Measurements from ENCODE around the gene TPST2.
A peak's percentile ranks its signal among the peaks of the same experiment; 100 is the strongest.

TPST2 gene

DNA sequence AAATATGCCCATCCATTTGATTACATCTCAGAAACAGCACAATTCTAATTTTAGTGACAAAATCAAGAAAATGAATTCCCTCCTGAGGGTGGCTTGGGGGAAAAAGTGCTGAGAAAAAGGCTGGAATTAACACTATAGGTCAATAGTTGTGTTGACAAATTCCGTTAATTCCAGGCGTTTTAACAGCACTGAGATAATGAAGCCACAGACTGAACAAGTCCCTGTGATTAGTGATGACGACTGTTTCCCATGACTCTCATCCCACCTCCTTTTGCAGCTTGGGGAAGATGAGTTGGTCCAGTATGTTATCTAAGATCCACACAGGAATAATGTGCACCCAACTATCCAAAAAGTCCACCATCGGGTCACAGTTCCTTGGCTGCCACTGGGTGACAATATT is 93.5 kb downstream of the TPST2 start:
- DNase-seq (ENCODE audit: low read depth in 2 of 2): no peak

DNA sequence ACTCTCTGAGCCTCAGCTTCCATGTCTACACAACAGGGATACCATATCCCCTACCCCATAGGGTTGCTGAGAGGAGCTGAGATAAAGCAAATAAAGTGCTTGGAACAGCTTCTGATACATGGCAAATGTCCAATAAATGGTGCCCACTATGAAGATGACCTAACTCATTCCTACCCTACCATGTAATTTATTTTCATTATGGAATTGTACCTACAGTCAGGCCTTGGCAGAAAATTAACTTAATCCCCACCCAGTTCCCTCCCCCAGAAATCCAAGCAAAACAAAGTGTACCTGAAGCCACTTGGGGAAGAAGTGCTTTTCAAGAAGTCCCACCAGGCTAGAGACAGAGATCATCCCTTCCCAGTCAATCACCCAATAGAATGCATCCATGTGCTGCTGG is 95.4 kb downstream of the TPST2 start:
- DNase-seq (ENCODE audit: low read depth in 2 of 2): no peak

DNA sequence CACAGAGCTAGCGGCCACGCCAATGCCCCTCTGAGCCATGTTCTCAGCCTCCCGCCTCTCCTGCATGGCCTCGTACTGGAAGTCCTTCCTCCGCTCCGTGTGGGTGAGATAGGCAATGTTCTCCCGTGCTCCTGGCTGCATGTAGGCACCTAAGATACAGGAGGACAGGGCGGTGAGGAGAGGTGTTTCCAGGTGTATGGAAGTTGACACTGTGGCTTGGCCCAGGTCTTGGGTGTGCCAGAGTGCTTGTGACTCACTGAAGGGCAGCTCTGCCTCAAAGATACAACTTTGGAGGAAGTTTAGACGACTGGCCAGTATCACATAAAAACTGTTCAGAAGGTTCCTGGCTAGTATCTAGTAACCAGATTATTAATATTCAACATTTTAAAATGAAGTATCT is 97.7 kb downstream of the TPST2 start:
- DNase-seq (ENCODE audit: low read depth in 2 of 2): no peak

DNA sequence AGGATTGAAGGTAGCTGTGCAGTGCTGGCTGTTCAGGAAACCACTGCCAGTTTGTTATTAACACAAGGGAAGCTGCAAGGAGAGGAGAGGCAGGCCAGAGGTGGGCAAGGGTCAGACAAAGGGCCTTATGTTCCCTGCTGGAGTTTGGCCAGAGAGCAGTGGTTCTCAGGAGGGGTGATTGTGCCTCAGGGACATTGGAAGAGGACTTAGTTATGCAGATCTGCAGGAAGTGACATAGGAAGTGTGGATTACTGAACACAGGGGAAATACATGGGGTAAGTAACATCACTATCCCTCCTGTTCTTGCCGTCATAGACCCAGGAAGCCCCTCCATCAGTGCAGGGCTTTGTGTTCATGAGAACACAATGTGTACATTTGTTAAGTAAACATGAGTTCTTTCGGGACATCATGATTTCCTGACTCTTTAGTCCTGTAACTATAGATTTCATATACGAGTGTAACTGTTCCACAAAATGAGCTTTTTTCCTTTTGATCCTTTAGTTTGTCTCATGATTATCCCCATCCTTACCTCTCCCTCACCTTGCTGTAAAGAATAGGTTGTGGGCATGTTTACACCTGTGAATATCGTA is 100.4 kb downstream of the TPST2 start:
- DNase-seq (ENCODE audit: low read depth in 2 of 2): no peak

DNA sequence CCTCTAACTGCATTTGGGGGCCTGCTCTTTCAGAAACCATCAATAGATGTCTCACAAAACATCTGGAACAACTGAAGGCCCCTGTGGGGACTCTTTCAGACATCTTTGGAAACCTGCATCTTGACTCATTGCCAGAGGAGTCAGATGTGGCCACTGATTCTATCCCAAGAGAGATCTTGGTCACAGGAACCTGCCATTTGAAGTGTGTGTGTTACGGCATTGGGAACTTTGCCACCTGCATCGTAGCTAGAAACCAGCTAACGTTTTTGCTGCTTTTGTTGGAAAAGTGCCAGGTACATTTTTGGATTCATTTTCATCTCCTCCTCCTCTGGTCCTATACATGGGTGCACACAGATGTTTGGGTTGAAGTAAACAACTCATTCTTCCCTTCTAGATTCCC is 101.9 kb downstream of the TPST2 start:
- no peak for DNase-seq (ENCODE audit: low read depth in 2 of 2)

DNA sequence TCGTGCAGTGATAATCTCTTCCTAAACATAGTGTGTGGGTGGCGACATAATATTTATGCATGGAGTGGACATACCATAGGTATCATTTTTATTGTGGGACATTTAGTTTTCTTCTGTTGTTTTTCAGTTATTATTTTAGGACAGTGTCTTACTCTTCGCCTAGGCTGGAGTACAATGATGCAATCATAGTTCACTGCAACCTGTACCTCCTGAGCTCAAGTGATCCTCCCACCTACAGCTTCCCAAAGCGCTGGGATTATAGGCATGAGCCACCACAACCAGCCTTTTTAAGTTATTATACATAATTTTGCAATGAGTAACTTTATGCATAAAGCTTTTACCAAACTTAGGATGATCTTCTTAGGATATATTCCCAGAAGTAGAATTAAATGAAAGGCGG is 103.5 kb downstream of the TPST2 start:
- no peak for DNase-seq (ENCODE audit: low read depth in 2 of 2)

DNA sequence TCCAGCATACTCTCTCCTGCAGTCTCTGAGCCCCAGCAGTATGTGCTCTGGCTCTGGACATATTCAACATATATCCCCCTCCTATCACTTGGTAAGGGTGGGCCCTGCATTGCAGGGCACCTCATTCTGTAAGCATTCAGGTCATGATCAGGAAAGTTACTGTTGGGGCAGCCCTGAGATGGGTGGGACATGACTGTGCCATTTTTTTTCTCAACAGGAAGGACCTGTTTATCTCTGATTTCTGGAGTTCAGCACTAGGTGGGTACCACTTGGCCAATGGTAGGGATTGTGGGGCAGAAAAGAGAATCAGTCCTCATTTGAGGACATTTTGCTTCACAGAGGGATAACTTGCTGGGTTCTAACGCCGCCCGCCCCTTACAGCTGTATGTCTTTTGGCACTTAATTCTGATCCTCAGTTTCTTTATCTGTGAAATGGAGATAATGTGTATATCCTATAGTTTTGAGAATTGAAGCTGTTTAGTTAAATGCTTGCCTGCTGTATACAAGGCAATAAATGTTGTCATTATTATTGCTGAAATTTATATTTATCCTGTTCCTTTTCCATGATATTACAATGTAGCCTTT is 104.0 kb downstream of the TPST2 start:
- no peak for DNase-seq (ENCODE audit: low read depth in 2 of 2)

DNA sequence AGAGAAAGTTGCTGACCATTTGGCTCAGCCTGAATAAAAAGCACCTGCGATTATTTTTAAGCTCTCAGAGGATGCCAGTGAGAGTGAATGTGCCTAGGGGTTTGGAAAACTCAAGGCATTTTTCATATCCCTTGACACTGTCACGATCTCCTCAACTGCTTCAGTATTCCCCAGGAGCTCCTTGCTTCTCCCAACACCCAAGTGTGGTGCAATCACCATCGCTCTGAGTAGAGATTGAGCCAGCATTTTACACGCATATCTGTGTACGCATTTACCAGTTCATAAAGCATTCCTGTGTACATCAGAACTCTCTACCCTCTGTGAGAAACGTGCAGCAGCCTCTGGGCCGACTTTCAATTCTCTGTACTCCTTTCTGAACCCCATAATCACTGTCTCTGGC is 104.9 kb downstream of the TPST2 start:
- no peak for DNase-seq (ENCODE audit: low read depth in 2 of 2)

DNA sequence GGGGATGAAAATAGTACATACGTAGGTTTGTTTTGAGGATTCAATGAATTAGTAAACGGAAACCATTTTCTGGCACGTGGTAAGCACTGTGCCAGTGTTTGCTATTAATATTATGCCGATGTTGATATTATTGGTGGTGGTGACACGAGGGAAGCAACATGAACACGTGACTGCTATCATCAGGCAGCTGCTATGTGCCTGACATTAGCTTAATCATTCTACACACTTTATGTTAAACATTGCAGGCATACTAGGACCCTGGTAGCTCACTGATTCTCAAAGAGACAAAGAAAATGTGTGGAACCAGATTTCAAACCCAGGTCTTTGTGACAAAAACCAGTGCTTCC is 105.6 kb downstream of the TPST2 start:
- DNase-seq (ENCODE audit: low read depth in 2 of 2): no peak

DNA sequence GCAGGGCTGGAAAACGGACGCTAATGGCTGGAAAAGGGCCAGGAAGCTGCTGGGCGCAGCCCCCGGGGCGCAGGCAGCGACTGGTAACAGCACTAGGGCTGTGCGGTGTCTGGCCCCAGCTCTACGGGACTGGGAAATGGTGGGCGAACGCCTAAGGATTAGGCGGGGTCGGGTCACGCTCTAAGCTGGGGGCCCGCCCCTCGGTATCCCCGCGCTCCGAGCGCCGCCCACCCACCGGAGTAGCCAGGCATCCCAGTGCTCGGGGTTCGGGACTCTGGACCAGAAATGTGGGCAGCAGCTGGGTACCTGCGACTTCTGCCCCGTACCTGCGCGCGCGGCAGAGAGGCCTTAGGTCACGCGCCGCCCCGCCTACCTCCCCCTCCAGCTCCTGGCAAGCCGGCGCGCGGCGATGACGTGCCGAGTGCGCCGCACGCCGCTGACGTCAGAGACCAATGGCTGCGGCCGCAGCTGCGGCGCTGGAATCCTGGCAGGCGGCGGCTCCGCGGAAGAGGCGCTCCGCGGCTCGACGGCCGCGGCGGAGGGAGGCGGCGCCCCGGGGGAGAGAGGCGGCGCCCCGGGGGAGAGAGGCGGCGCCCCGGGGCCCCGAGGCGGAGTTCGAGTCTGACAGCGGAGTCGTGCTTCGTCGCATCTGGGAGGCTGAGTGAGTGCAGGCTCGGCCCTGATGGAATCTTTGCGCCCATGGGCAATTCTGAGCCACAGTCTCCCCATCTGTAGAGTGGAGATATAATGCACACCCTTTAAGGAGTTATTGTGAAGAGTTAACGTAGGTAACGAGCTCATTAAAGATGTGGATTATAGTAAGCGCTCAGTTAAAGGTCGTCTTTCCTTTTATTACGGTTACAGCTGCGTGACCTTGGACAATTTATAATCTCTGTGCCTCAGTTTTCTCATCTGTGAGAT is 106.2 kb downstream of the TPST2 start, which contains the start of the genes HPS4 and SRRD:
HPS4 (minus strand) TSS at position 345 of the 921 bp plus-strand sequence. CDS start 2,021 bp downstream, outside the sequence.
SRRD (plus strand) TSS at position 439 of the 921 bp plus-strand sequence; CDS start at position 453, 14 bp downstream.
- peak; percentile 87 to 93 for DNase-seq (ENCODE audit: low read depth in 2 of 2)

DNA sequence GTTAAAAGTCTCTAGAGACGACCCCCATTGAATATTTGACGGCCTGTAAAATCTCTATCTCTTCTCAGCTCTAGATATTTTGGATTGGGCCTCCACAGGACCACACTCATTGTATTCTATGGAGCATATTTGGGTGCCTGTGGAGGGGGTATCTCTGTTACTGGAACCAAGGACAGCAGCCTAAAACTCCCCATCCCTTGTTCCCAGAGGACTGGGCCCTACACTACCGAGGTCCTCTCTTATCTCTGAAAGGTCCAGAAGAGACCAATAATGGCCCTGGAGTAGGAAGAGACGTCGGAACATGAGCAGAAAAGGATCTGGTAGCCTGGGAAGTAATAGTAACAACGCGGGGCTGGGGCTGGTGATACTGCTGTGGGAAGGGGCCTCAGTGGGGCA is 106.9 kb downstream of the TPST2 start:
- DNase-seq (ENCODE audit: low read depth in 2 of 2): no peak

DNA sequence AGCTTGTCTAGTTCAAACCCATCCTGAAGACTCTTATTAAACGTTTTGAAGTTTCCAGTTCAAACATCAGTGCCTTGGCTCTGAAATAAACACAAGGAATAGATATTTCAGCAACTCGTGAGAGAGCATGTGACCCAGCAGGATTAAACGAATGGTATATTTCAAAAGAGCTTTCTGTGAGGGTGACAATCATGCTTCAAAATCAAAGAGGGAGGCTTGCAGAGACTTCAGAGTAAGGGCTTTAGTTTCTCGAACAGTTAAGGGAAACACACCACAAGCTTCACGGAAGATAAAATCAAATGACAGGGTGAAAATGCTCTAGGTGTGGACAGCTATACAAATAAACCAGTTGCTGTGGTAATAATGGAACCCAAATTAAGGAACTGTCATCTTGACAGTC is 107.8 kb downstream of the TPST2 start:
- no peak for DNase-seq (ENCODE audit: low read depth in 2 of 2)

DNA sequence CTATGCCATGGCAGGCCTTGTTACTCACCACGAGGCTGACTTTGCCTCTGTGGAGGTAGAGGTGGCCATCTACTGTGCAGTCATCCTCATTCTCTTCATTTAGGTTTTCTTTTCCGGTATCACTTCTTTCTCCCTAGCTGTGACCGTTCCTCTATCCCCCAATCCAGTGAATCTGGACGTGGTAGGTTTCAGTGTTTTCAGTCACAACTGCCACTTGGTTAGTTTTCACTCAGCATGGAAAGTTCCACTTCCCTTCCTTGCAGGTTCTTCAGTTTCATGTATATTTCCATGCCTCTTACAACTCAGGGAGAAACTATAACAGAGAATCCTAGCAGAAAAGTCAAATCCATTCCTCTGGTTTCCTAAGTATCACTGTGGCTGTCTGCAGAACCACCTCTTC is 108.2 kb downstream of the TPST2 start:
- DNase-seq (ENCODE audit: low read depth in 2 of 2): no peak

DNA sequence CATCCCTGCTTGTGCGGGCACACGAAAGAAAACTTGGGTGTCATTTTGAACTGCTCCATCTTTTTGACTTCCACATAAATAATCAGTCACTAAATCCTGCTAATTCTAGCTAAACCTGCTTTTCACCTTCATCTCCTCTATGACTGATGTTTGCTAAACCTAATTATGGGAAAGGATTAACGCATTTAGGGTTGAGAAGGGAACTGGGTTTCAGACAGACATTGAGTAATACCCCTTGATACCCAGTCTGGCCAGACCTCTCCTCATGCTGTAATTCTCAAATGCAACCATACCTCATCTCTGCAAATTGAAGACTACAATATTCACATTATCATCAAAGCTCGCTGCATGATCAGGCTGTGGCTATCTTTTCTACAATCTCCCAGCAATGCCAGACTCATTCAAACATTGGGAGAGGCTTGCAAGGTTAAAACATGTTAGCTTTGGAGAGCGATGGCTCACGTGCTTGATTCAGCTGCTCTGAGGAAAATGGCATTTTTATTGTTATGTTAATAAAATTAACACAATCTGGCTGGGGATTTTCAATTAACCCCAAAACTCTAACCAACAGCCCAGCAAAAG is 108.7 kb downstream of the TPST2 start:
- no peak for DNase-seq (ENCODE audit: low read depth in 2 of 2)

DNA sequence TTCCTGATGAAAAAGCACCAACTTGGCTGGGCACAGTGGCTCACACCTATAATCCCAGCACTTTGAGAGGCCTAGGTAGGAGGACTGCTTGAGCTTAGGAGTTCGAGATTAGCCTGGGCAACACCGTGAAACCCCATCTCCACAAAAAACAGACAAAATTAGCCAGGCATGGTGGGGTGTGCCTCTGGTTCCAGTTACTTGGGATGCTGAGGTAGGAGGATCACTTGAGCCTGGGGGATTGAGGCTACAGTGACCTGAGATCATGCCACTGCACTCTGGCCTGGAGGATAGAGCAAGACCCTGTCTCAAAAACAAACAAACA is 109.4 kb downstream of the TPST2 start:
- DNase-seq (ENCODE audit: low read depth in 2 of 2): no peak

DNA sequence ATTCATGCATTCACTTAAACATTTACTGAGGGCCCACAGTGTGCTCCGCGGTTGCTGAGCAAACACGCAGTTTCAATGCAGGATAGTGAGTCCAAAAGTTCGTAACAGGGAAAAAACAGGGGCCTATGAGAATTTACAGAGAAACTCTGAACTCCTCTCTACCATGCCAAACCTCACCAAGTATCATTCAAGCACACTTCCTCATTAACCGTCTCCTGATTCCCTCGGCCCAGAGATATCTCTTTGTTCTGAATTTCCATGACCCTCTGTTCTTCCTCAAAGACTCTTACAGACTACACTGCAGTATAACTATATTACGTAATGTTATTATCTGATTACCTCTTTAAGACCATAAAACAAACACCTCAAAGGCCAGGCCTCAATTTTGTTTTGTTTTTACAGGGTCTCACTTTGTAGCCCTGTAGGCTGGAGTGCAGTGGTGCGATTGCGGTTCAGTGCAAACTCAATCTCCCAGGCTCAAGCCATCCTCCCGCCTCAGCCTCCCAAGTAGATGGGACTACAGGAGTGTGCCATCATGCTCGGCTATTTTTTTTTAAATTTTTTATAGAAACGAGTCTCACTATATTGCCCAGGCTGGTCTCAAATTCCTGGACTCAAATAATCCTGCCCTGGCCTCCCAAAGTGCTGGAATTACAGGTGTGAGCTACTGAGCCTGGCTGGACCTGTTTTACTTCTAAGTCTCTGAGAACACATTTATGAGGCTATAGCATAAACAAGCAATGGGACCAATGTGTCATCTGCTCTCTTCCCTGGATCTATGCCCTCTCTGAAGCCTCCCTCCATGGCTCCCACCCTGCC is 109.9 kb downstream of the TPST2 start:
- no peak for DNase-seq (ENCODE audit: low read depth in 2 of 2)

DNA sequence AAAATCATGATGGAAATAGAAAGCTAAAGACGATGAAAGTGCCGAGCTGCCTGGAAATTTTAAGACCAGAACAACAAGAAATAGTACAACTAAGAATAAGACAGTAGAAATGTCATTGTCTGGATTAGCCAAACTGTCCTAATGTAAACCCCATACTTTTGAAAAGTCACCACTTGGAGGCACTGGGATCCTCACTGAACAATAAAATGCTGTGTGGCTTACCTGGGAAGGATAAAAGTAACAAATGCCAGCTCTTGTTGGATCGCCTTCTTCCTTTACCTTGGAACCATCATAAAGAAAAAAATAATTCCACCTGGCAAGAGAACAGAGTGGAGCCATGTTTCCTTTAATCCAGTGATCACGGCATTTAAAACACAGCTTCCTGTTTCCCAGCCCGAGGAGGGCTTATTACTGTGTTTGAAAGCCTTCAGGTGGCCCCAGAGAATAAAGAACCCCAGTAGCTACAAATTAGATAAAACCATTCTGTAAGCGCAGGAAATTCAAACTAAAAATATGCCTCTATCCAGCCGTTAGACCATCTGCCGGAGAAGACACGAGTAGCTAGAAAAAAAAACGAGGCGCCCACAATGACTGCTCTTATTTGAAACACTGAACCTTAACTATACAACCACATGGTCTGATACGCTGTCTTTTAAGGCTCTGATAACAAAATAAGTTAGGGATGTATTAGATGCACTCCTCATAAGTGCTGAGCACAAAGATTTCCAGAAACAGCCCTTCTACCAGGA is 110.7 kb downstream of the TPST2 start:
- no peak for DNase-seq (ENCODE audit: low read depth in 2 of 2)

DNA sequence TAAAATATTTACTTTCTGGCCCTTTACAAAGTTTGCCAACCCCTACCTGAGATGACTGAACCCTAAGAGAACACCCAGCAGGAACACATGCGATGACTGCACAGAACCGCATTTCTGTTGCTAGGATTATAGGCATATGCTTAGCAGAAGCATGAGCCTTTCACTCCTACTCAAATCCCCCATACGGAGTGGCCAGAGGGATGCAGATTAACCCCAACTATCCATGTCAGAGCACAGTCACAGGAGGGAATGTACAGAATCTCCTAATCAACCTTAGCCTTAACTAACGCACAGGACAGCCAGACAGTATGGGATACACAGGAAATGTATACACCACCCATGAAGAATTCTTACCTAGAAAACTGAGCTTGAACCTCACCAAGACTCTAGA is 112.6 kb downstream of the TPST2 start:
- no peak for DNase-seq (ENCODE audit: low read depth in 2 of 2)

DNA sequence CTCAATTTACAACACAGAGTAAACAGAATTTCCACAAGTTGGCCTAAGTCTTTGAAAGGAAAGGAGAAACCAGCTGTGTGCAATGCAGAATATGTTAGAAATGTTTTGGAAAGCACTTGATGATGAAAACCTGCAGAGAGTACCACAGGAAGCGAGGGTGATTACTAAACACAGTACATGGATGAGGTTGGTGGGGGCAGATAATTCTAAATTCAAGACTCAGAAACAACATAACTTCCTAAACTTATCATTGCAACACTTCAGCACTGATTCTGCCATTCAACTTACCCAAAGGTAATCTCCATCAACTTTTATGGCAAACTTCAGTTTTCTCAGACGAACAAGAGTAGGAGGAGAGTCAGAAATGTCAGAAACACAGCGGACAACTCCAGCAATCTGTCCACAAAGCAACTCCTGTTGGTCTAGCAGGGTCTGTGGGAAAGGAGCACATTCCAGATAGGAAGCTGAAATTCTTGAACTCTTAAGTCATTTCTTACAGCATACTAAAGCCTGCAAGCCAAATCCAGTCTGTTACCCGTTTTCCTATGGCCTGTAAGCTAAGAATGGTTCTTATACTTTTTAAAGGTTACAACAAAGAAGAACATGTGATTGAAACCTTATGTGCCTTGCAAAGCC is 113.1 kb downstream of the TPST2 start:
- DNase-seq (ENCODE audit: low read depth in 2 of 2): no peak

DNA sequence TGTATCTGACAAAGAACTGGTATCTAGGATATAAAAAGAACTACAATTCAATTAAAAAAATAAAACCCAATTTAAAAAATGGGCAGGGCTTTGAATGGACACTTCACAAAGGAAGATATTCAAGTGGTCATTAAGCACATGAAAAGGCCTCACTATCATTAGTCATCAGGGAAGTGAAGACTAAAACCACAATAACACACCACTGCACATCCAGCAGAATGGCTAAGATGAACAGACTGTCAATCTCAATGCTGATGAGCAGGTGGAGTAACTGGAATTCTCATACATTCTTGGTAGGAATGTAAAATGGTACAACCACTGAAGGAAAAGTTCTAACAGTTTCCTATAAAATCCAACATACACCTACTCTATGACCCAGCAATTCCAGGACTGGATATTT is 115.2 kb downstream of the TPST2 start:
- no peak for DNase-seq (ENCODE audit: low read depth in 2 of 2)
